Measurements from ENCODE around the gene SSBP3. TPM values are rescaled to one million over a fixed set of nuclear protein-coding genes. Genes with fewer than 3 reads are reported as not detected.
A peak's percentile ranks its signal among the peaks of the same experiment; 100 is the strongest.
"Not testable (repeated sequence)": the region's sequence is repeated elsewhere in the genome, so short reads cannot be mapped to it uniquely, and the experiment has no call there.

The SSBP3 gene
- total RNA-seq, 4 donors from 2014 or later, result 28.7 to 162 (median 37.0) TPM

GRCh38 chr1:54350360-54350759 lies 55.8 kb downstream of the SSBP3 start:
- no peak for DNase-seq
- in situ Hi-C loops (cut with MboI; ENCODE audit: low pct_ligation_motif_present in 1 of 4, low pct_unique_long_range_greater_than_20kb in 1 of 4, low sequenced_read_pairs in 3 of 4) (no loop called here), intact Hi-C loops (cut with DNase I; ENCODE audit: low total_unique reads) (no loop called here)
- WGBS, 2 donors (ENCODE audit: low coverage in 1 of 2), result 53 to 60% methylated on average over 1 to 5 of the region's 5 CpGs
- TF ChIP-seq POLR2AphosphoS5 (IDR thresholded peaks at IDR 0.05), result no peak
- no peak for TF ChIP-seq EP300 (IDR thresholded peaks at IDR 0.05; ENCODE audit: low read depth)
- TF ChIP-seq POLR2A (IDR thresholded peaks at IDR 0.05), result no peak
- TF ChIP-seq CTCF (IDR thresholded peaks at IDR 0.05), result no peak
- no peak overlapping the region for H3K4me3 ChIP-seq
- no peaks in the 10 kb centered on the region for H3K27me3 ChIP-seq
- no peaks in the 10 kb centered on the region for H3K9me3 ChIP-seq
- H3K4me1 ChIP-seq, result peaks cover 0 to 56% (median 41%) of the 10 kb centered on the region in 4 donors
- H3K27ac ChIP-seq, result peak overlapping the region; percentile 9 to 68 (median 54)
- H3K36me3 ChIP-seq, result no peaks in the 10 kb centered on the region

- in situ Hi-C loops (cut with MboI; ENCODE audit: low pct_ligation_motif_present in 1 of 4, low pct_unique_long_range_greater_than_20kb in 1 of 4, low sequenced_read_pairs in 3 of 4) (no loop called here), intact Hi-C loops (cut with DNase I; ENCODE audit: low total_unique reads) (no loop called here)
- H3K4me3 ChIP-seq, result no peak overlapping the region
- H3K4me1 ChIP-seq, result peaks cover 0 to 58% (median 37%) of the 10 kb centered on the region in 4 donors
- peak overlapping the region; percentile 66 to 77 (median 70) for H3K27ac ChIP-seq
- TF ChIP-seq POLR2A (IDR thresholded peaks at IDR 0.05) (no peak), POLR2AphosphoS5 (IDR thresholded peaks at IDR 0.05) (no peak), EP300 (IDR thresholded peaks at IDR 0.05; ENCODE audit: low read depth) (no peak), CTCF (IDR thresholded peaks at IDR 0.05) (no peak)
- WGBS, 2 donors (ENCODE audit: low coverage in 1 of 2), result 83% methylated on average over 5 of the region's 5 CpGs; no CpG with 5 or more reads in 1 of the 2 donors
- H3K36me3 ChIP-seq, result no peaks in the 10 kb centered on the region
- no peaks in the 10 kb centered on the region for H3K27me3 ChIP-seq
- DNase-seq, result no peak
- no peaks in the 10 kb centered on the region for H3K9me3 ChIP-seq
Measured at GRCh38 chr1:54348700-54349021, 57.5 kb downstream of the SSBP3 start.

DNA sequence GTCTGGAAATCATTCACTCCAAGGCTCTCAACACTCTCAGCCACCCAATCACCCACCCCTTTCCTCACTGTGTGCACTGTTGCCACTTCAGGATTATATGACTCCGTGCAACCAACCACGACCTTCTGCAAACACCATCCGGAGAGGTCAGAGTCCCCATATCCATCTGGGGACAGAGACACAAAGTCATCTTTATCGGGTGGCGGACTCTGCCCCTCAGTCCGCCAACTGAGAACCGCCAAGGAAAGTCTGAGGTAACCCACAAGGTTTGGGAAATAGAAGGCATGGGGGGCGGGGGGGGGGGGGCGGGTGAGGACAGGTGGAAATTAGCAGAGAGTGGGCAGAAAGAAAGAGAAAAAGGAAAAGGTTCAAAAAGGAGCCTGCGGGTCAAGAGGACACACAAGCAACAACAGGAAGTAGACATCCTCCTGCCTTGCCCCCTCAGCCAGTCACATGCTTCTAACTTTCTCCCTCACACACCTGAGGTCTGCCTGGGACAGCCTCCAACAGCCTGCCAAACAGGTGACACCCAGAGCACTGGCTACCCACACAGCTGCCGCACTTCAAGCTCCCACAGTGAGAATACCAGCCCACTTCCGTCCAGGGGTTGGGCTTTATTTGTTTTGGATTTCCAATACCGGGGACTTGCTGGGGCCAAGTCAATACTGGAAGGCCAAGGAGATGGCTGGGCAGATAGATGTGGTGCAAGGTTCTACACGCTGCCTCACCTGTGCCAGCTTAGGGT lies 58.1 kb downstream of the SSBP3 start:
- in situ Hi-C loops (cut with MboI; ENCODE audit: low pct_ligation_motif_present in 1 of 4, low pct_unique_long_range_greater_than_20kb in 1 of 4, low sequenced_read_pairs in 3 of 4) (no loop called here), intact Hi-C loops (cut with DNase I; ENCODE audit: low total_unique reads) (no loop called here)
- TF ChIP-seq EP300 (IDR thresholded peaks at IDR 0.05; ENCODE audit: low read depth) (no peak), CTCF (IDR thresholded peaks at IDR 0.05) (no peak), POLR2AphosphoS5 (IDR thresholded peaks at IDR 0.05) (peak; percentile 6 to 12 (median 10)), POLR2A (IDR thresholded peaks at IDR 0.05) (peak; percentile 24)
- Histone ChIP-seq H3K36me3 (no peaks in the 10 kb centered on the region), H3K27me3 (no peaks in the 10 kb centered on the region), H3K4me1 (peaks cover 2 to 59% (median 40%) of the 10 kb centered on the region in 4 donors), H3K4me3 (no peak overlapping the region), H3K9me3 (no peaks in the 10 kb centered on the region), H3K27ac (peak overlapping the region; percentile 66 to 77 (median 70))
- DNase-seq, result peak; percentile 77
- 55% methylated on average over 14 of the region's 14 CpGs; no CpG with 5 or more reads in 1 of the 2 donors for WGBS, 2 donors (ENCODE audit: low coverage in 1 of 2)

DNA sequence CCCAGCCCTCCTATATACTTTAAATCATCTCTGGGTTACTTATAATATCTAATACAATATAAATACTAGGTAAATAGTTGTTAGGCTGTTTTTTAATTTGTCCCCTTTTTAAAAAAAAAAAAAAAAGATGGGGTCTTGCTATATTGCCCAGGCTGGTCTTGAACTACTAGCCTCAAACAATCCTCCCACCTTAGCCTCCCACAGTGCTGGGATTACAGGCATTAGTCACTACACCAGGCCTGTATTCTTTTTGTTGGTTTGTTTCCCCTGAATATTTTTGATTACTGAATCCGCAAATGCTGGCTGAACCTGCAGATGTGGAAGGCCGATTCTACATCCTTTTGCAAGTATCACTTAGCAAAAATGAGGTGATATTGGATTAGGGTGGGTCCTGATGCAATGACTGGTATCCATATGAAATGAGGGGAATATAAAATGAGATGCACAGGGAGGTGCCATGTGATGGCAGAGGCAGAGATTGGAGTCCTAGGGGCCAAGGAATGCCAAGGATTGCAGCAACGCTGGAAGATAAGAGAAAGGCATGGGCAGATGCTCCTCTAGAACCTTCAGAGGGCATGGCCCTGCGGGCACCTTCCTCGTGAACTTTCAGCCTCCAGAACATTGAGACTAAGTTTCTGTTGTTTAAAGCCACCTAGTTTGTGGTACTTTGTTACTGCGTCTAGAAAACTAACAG lies 58.8 kb downstream of the SSBP3 start:
- Histone ChIP-seq H3K36me3 (no peaks in the 10 kb centered on the region), H3K27me3 (no peaks in the 10 kb centered on the region), H3K4me3 (no peak overlapping the region), H3K9me3 (no peaks in the 10 kb centered on the region), H3K4me1 (peaks cover 9 to 67% (median 47%) of the 10 kb centered on the region in 4 donors), H3K27ac (peak overlapping the region; percentile 66 to 77 (median 70))
- in situ Hi-C loops (cut with MboI; ENCODE audit: low pct_ligation_motif_present in 1 of 4, low pct_unique_long_range_greater_than_20kb in 1 of 4, low sequenced_read_pairs in 3 of 4) (no loop called here), intact Hi-C loops (cut with DNase I; ENCODE audit: low total_unique reads) (no loop called here)
- TF ChIP-seq POLR2AphosphoS5 (IDR thresholded peaks at IDR 0.05) (no peak), POLR2A (IDR thresholded peaks at IDR 0.05) (no peak), CTCF (IDR thresholded peaks at IDR 0.05) (no peak), EP300 (IDR thresholded peaks at IDR 0.05; ENCODE audit: low read depth) (no peak)
- no peak for DNase-seq
- 78 to 80% methylated on average over 1 to 6 of the region's 6 CpGs for WGBS, 2 donors (ENCODE audit: low coverage in 1 of 2)

DNA sequence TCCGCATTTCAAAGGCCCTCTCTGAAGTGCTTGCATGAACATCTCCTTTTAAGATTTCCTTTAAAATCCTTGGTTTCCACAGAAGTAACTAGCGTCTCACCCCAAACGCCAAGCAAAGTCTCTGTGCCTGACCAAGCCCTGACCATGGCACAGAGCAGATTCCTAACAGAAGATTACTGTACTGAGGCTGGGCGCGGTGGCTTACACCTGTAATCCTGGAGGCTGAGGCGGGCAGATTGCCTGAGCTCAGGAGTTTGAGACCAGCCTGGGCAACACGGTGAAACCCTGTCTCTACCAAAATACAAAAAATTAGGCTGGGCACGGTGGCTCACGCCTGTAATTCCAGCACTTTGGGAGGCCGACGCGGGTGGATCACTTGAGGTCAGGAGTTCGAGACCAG lies 60.6 kb downstream of the SSBP3 start:
- DNase-seq; in situ Hi-C loops (cut with MboI; ENCODE audit: low pct_ligation_motif_present in 1 of 4, low pct_unique_long_range_greater_than_20kb in 1 of 4, low sequenced_read_pairs in 3 of 4); H3K4me3 ChIP-seq; H3K9me3 ChIP-seq; H3K27me3 ChIP-seq; H3K36me3 ChIP-seq; intact Hi-C loops (cut with DNase I; ENCODE audit: low total_unique reads): not testable (repeated sequence)
- Histone ChIP-seq H3K4me1 (peaks cover 16 to 75% (median 54%) of the 10 kb centered on the region in 4 donors), H3K27ac (peak overlapping the region in 3 of 4 donors; percentile 19 to 68 (median 50))
- WGBS, 2 donors (ENCODE audit: low coverage in 1 of 2), result 75 to 83% methylated on average over 3 to 13 of the region's 13 CpGs
